ENCODE results near the gene LIMCH1.
"Not testable (repeated sequence)": the region's sequence is repeated elsewhere in the genome, so short reads cannot be mapped to it uniquely, and the experiment has no call there.

LIMCH1 gene

GRCh38 chr4:41646862-41647261 lies 108.9 kb downstream of the LIMCH1 start:
- Histone ChIP-seq H3K4me3 (ENCODE audit: low read length) (no peak overlapping the region), H3K36me3 (ENCODE audit: insufficient read depth, low read length) (peaks cover 60% of the 10 kb centered on the region), H2AFZ (ENCODE audit: low read depth, low read length) (no peak overlapping the region), H3K27me3 (ENCODE audit: insufficient read depth, low read length) (no peaks in the 10 kb centered on the region), H3K9me3 (ENCODE audit: low read length) (no peaks in the 10 kb centered on the region), H3K4me1 (ENCODE audit: insufficient read depth, low read length) (no peaks in the 10 kb centered on the region)

- Histone ChIP-seq H2AFZ (ENCODE audit: low read depth, low read length) (no peak overlapping the region), H3K27me3 (ENCODE audit: insufficient read depth, low read length) (no peaks in the 10 kb centered on the region), H3K4me3 (ENCODE audit: low read length) (no peak overlapping the region), H3K36me3 (ENCODE audit: insufficient read depth, low read length) (peaks cover 65% of the 10 kb centered on the region), H3K9me3 (ENCODE audit: low read length) (no peaks in the 10 kb centered on the region), H3K4me1 (ENCODE audit: insufficient read depth, low read length) (no peaks in the 10 kb centered on the region)
Observed at GRCh38 chr4:41647383-41647782, 109.4 kb downstream of the LIMCH1 start.

GRCh38 chr4:41651150-41651549 lies 113.2 kb downstream of the LIMCH1 start:
- not testable (repeated sequence) for H2AFZ ChIP-seq (ENCODE audit: low read depth, low read length); H3K4me1 ChIP-seq (ENCODE audit: insufficient read depth, low read length); H3K9me3 ChIP-seq (ENCODE audit: low read length); H3K27me3 ChIP-seq (ENCODE audit: insufficient read depth, low read length); H3K4me3 ChIP-seq (ENCODE audit: low read length)
- peaks cover 80% of the 10 kb centered on the region for H3K36me3 ChIP-seq (ENCODE audit: insufficient read depth, low read length)

- Histone ChIP-seq H3K36me3 (ENCODE audit: insufficient read depth, low read length) (peaks cover 71% of the 10 kb centered on the region), H3K27me3 (ENCODE audit: insufficient read depth, low read length) (no peaks in the 10 kb centered on the region), H3K4me1 (ENCODE audit: insufficient read depth, low read length) (no peaks in the 10 kb centered on the region), H3K9me3 (ENCODE audit: low read length) (no peaks in the 10 kb centered on the region), H2AFZ (ENCODE audit: low read depth, low read length) (no peak overlapping the region), H3K4me3 (ENCODE audit: low read length) (no peak overlapping the region)
Observed at GRCh38 chr4:41652971-41653370, 115.0 kb downstream of the LIMCH1 start.

- H3K4me3 ChIP-seq (ENCODE audit: low read length): no peak overlapping the region
- peaks cover 71% of the 10 kb centered on the region for H3K36me3 ChIP-seq (ENCODE audit: insufficient read depth, low read length)
- H3K4me1 ChIP-seq (ENCODE audit: insufficient read depth, low read length): no peaks in the 10 kb centered on the region
- H2AFZ ChIP-seq (ENCODE audit: low read depth, low read length): no peak overlapping the region
- H3K27me3 ChIP-seq (ENCODE audit: insufficient read depth, low read length): no peaks in the 10 kb centered on the region
- H3K9me3 ChIP-seq (ENCODE audit: low read length): no peaks in the 10 kb centered on the region
Observed at GRCh38 chr4:41653523-41653922, 115.6 kb downstream of the LIMCH1 start.

- Histone ChIP-seq H3K4me1 (ENCODE audit: insufficient read depth, low read length) (no peaks in the 10 kb centered on the region), H3K9me3 (ENCODE audit: low read length) (no peaks in the 10 kb centered on the region), H2AFZ (ENCODE audit: low read depth, low read length) (no peak overlapping the region), H3K27me3 (ENCODE audit: insufficient read depth, low read length) (no peaks in the 10 kb centered on the region), H3K36me3 (ENCODE audit: insufficient read depth, low read length) (peaks cover 63% of the 10 kb centered on the region), H3K4me3 (ENCODE audit: low read length) (no peak overlapping the region)
Observed at GRCh38 chr4:41655177-41655576, 117.2 kb downstream of the LIMCH1 start.

GRCh38 chr4:41656106-41656505 lies 118.1 kb downstream of the LIMCH1 start:
- H2AFZ ChIP-seq (ENCODE audit: low read depth, low read length): no peak overlapping the region
- H3K4me1 ChIP-seq (ENCODE audit: insufficient read depth, low read length): peaks cover 8% of the 10 kb centered on the region
- no peaks in the 10 kb centered on the region for H3K27me3 ChIP-seq (ENCODE audit: insufficient read depth, low read length)
- H3K4me3 ChIP-seq (ENCODE audit: low read length): no peak overlapping the region
- peaks cover 57% of the 10 kb centered on the region for H3K36me3 ChIP-seq (ENCODE audit: insufficient read depth, low read length)
- no peaks in the 10 kb centered on the region for H3K9me3 ChIP-seq (ENCODE audit: low read length)

- Histone ChIP-seq H3K36me3 (ENCODE audit: insufficient read depth, low read length) (peaks cover 50% of the 10 kb centered on the region), H2AFZ (ENCODE audit: low read depth, low read length) (no peak overlapping the region), H3K4me3 (ENCODE audit: low read length) (no peak overlapping the region), H3K4me1 (ENCODE audit: insufficient read depth, low read length) (peaks cover 9% of the 10 kb centered on the region), H3K27me3 (ENCODE audit: insufficient read depth, low read length) (no peaks in the 10 kb centered on the region), H3K9me3 (ENCODE audit: low read length) (no peaks in the 10 kb centered on the region)
Observed at GRCh38 chr4:41656572-41657520, 118.9 kb downstream of the LIMCH1 start.

- Histone ChIP-seq H2AFZ (ENCODE audit: low read depth, low read length) (no peak overlapping the region), H3K27me3 (ENCODE audit: insufficient read depth, low read length) (no peaks in the 10 kb centered on the region), H3K9me3 (ENCODE audit: low read length) (no peaks in the 10 kb centered on the region), H3K36me3 (ENCODE audit: insufficient read depth, low read length) (peaks cover 47% of the 10 kb centered on the region), H3K4me3 (ENCODE audit: low read length) (no peak overlapping the region), H3K4me1 (ENCODE audit: insufficient read depth, low read length) (peaks cover 9% of the 10 kb centered on the region)
Observed at GRCh38 chr4:41657561-41657960, 119.6 kb downstream of the LIMCH1 start.

- Histone ChIP-seq H3K4me1 (ENCODE audit: insufficient read depth, low read length) (peaks cover 9% of the 10 kb centered on the region), H3K9me3 (ENCODE audit: low read length) (no peaks in the 10 kb centered on the region), H2AFZ (ENCODE audit: low read depth, low read length) (no peak overlapping the region), H3K27me3 (ENCODE audit: insufficient read depth, low read length) (no peaks in the 10 kb centered on the region), H3K4me3 (ENCODE audit: low read length) (no peak overlapping the region), H3K36me3 (ENCODE audit: insufficient read depth, low read length) (peaks cover 47% of the 10 kb centered on the region)
Observed at GRCh38 chr4:41658163-41658562, 120.2 kb downstream of the LIMCH1 start.

- Histone ChIP-seq H3K9me3 (ENCODE audit: low read length) (no peaks in the 10 kb centered on the region), H3K27me3 (ENCODE audit: insufficient read depth, low read length) (no peaks in the 10 kb centered on the region), H3K4me1 (ENCODE audit: insufficient read depth, low read length) (peaks cover 9% of the 10 kb centered on the region), H3K4me3 (ENCODE audit: low read length) (no peak overlapping the region), H3K36me3 (ENCODE audit: insufficient read depth, low read length) (peaks cover 46% of the 10 kb centered on the region), H2AFZ (ENCODE audit: low read depth, low read length) (no peak overlapping the region)
Observed at GRCh38 chr4:41660352-41660751, 122.4 kb downstream of the LIMCH1 start.

- no peak overlapping the region for H2AFZ ChIP-seq (ENCODE audit: low read depth, low read length)
- H3K36me3 ChIP-seq (ENCODE audit: insufficient read depth, low read length): peaks cover 45% of the 10 kb centered on the region
- no peak overlapping the region for H3K4me3 ChIP-seq (ENCODE audit: low read length)
- no peaks in the 10 kb centered on the region for H3K27me3 ChIP-seq (ENCODE audit: insufficient read depth, low read length)
- H3K4me1 ChIP-seq (ENCODE audit: insufficient read depth, low read length): peaks cover 9% of the 10 kb centered on the region
- no peaks in the 10 kb centered on the region for H3K9me3 ChIP-seq (ENCODE audit: low read length)
Observed at GRCh38 chr4:41661442-41662076, 123.6 kb downstream of the LIMCH1 start.

GRCh38 chr4:41665636-41666207 lies 127.8 kb downstream of the LIMCH1 start:
- peaks cover 3% of the 10 kb centered on the region for H3K4me1 ChIP-seq (ENCODE audit: insufficient read depth, low read length)
- H3K9me3 ChIP-seq (ENCODE audit: low read length): no peaks in the 10 kb centered on the region
- H2AFZ ChIP-seq (ENCODE audit: low read depth, low read length): no peak overlapping the region
- no peaks in the 10 kb centered on the region for H3K27me3 ChIP-seq (ENCODE audit: insufficient read depth, low read length)
- H3K36me3 ChIP-seq (ENCODE audit: insufficient read depth, low read length): peaks cover 52% of the 10 kb centered on the region
- no peak overlapping the region for H3K4me3 ChIP-seq (ENCODE audit: low read length)

Data from neuron (in vitro differentiated cells).